CD4-positive, alpha-beta T cell (primary cell): Measurements from ENCODE around the gene HLA-DRB1. TPM values are rescaled to one million over a fixed set of nuclear protein-coding genes. Genes with fewer than 3 reads are reported as not detected.
"Not testable (repeated sequence)": the region's sequence is repeated elsewhere in the genome, so short reads cannot be mapped to it uniquely, and the experiment has no call there.

Experiments
- ATAC-seq: fragments of 200-7000 bp; cut with Tn5 transposase; one replicate; pipeline ENCODE4 v1.10.0; 2022; ENCODE audit warnings: mild to moderate bottlenecking; ENCODE audit not compliant: poor library complexity
- CTCF ChIA-PET: fragments of 350-600 bp; sonication (Branson Sonifier 250); formaldehyde crosslinking; loops from one replicate; lab custom pipeline; 2021; ENCODE audit warnings: antibody characterized with exemption, inconsistent platforms; lab: Charles Lee
- POLR2A ChIA-PET: fragments of 350-600 bp; sonication (Branson Sonifier 250); formaldehyde crosslinking; loops from one replicate; lab custom pipeline; 2021; ENCODE audit warnings: antibody characterized with exemption, inconsistent platforms; lab: Charles Lee
- DNase-seq, 14 experiments: peaks; one replicate each; pipeline ENCODE4 v3.0.0-alpha.2; 2013 to 2020; ENCODE audit warnings: mixed read lengths in 2 of 14
- H3K27ac ChIP-seq, 2 donors: one replicate each; pipeline versions ENCODE4 v1.5.1 to v1.7.0; 2013; ENCODE audit warnings: low read length in 2 of 2, low read depth in 1 of 2, mild to moderate bottlenecking in 1 of 2
- H3K27me3 ChIP-seq, 2 experiments: 1 replicate in 1 of 2; 2 replicates in 1 of 2; pipeline versions ENCODE4 v1.6.1 to v1.7.0; 2013; ENCODE audit warnings: low read length in 2 of 2, control low read depth in 1 of 2, mild to moderate bottlenecking in 1 of 2, moderate library complexity in 1 of 2; ENCODE audit not compliant: insufficient read depth in 2 of 2, control insufficient read depth in 1 of 2
- H3K36me3 ChIP-seq: one replicate; pipeline ENCODE4 v1.6.1; 2013; ENCODE audit warnings: low read length, control low read depth; ENCODE audit not compliant: insufficient read depth
- H3K4me1 ChIP-seq: one replicate; pipeline ENCODE4 v1.6.1; 2013; ENCODE audit warnings: low read length, control low read depth; ENCODE audit not compliant: insufficient read depth
- H3K4me3 ChIP-seq: one replicate; pipeline ENCODE4 v1.5.1; 2013; ENCODE audit warnings: mild to moderate bottlenecking, low read length, moderate library complexity
- H3K9me3 ChIP-seq, 2 experiments: 1 replicate in 1 of 2; 2 replicates in 1 of 2; pipeline versions ENCODE4 v1.6.1 to v1.7.0; 2013; ENCODE audit warnings: low read length in 2 of 2, mild to moderate bottlenecking in 2 of 2, control low read depth in 1 of 2, moderate library complexity in 1 of 2; ENCODE audit not compliant: control insufficient read depth in 1 of 2, insufficient read depth in 1 of 2
- H3K27ac Mint-ChIP-seq: one replicate; pipeline ENCODE4 v1.8.0; 2020; ENCODE audit warnings: mixed read lengths
- H3K27me3 Mint-ChIP-seq: one replicate; pipeline ENCODE4 v1.8.0; 2021; ENCODE audit warnings: mixed read lengths
- H3K36me3 Mint-ChIP-seq: one replicate; pipeline ENCODE4 v1.8.0; 2021; ENCODE audit warnings: low read depth, mixed read lengths
- H3K4me1 Mint-ChIP-seq: one replicate; pipeline ENCODE4 v1.8.0; 2021; ENCODE audit warnings: low read depth, mixed read lengths
- H3K4me3 Mint-ChIP-seq: one replicate; pipeline ENCODE4 v1.8.0; 2020; ENCODE audit warnings: mild to moderate bottlenecking, mixed read lengths
- H3K9me3 Mint-ChIP-seq: one replicate; pipeline ENCODE4 v1.8.0; 2020; ENCODE audit warnings: mixed read lengths
- CTCF ChIP-seq: fragments of 200-600 bp; IDR thresholded peaks from one replicate; pipeline ENCODE4 v1.8.0; 2022; ENCODE audit warnings: antibody characterized with exemption, mild to moderate bottlenecking
- intact Hi-C, 2 experiments: fragments of 100-400 bp; cut with DNase I in 1 of 2; cut with micrococcal nuclease in 1 of 2; formaldehyde crosslinking; loops; one replicate each; pipeline versions ENCODE4 v1.15.1 to v1.9.0; 2023 to 2025; cut with DNase I, micrococcal nuclease
- total RNA-seq, 174 experiments: library from RNA in 2 of 174; stranded (reverse) in 2 of 174; gene quantifications; one replicate each; pipeline ENCODE4 v1.2.3 and lab custom pipeline; 2021 to 2026

HLA-DRB1 gene
- total RNA-seq, 2 experiments from 2014 or later = 31.3 to 33.6 TPM

GRCh38 chr6:32581315-32582095, 8.1 kb downstream of the HLA-DRB1 start:
- intact Hi-C loops = loop anchor here in 1 of 2 experiments (2.0 kb wide), 1 partner anchor 29 kb away; no protein-coding TSS in a partner anchor
- no peak overlapping the region for H3K27ac Mint-ChIP-seq
- H3K27ac ChIP-seq = no peak overlapping the region

GRCh38 chr6:32580593-32580992, 9.1 kb downstream of the HLA-DRB1 start:
- no peaks in the 10 kb centered on the region for H3K27me3 Mint-ChIP-seq
- Histone ChIP-seq H3K27ac (no peak overlapping the region), H3K27me3 (no peaks in the 10 kb centered on the region), H3K9me3 (no peaks in the 10 kb centered on the region), H3K4me1 (peaks cover 3% of the 10 kb centered on the region), H3K36me3 (no peaks in the 10 kb centered on the region), H3K4me3 (no peak overlapping the region)
- no peak for TF ChIP-seq CTCF
- no peak overlapping the region for H3K4me3 Mint-ChIP-seq
- H3K36me3 Mint-ChIP-seq = no peaks in the 10 kb centered on the region
- H3K4me1 Mint-ChIP-seq = peaks cover 18% of the 10 kb centered on the region
- no peak for DNase-seq
- no peak overlapping the region for H3K27ac Mint-ChIP-seq
- POLR2A ChIA-PET = no interaction called here
- CTCF ChIA-PET = no interaction called here
- no peak for ATAC-seq
- intact Hi-C loops = no loop called here
- H3K9me3 Mint-ChIP-seq = no peaks in the 10 kb centered on the region

More at GRCh38 chr6:32581315-32582095, 8.1 kb downstream of the HLA-DRB1 start:
- Histone ChIP-seq H3K4me3 (no peak overlapping the region), H3K36me3 (no peaks in the 10 kb centered on the region), H3K27me3 (no peaks in the 10 kb centered on the region), H3K4me1 (peaks cover 3% of the 10 kb centered on the region), H3K9me3 (no peaks in the 10 kb centered on the region)
- H3K27me3 Mint-ChIP-seq = no peaks in the 10 kb centered on the region
- DNase-seq (no peak), ATAC-seq (no peak)
- no peak for TF ChIP-seq CTCF
- no peak overlapping the region for H3K4me3 Mint-ChIP-seq
- H3K4me1 Mint-ChIP-seq = peaks cover 18% of the 10 kb centered on the region
- no peaks in the 10 kb centered on the region for H3K9me3 Mint-ChIP-seq
- POLR2A ChIA-PET = no interaction called here
- CTCF ChIA-PET = no interaction called here
- H3K36me3 Mint-ChIP-seq = no peaks in the 10 kb centered on the region

- Mint-ChIP-seq H3K9me3 (no peaks in the 10 kb centered on the region), H3K36me3 (no peaks in the 10 kb centered on the region), H3K4me1 (peaks cover 15% of the 10 kb centered on the region), H3K27ac (no peak overlapping the region), H3K4me3 (no peak overlapping the region), H3K27me3 (no peaks in the 10 kb centered on the region)
- POLR2A ChIA-PET = no interaction called here
- H3K4me3 ChIP-seq = no peak overlapping the region
- no peaks in the 10 kb centered on the region for H3K36me3 ChIP-seq
- no peaks in the 10 kb centered on the region for H3K27me3 ChIP-seq
- H3K4me1 ChIP-seq = peaks cover 3% of the 10 kb centered on the region
- DNase-seq (no peak), ATAC-seq (no peak)
- no peaks in the 10 kb centered on the region for H3K9me3 ChIP-seq
- intact Hi-C loops = no loop called here
- CTCF ChIA-PET = no interaction called here
- TF ChIP-seq CTCF = no peak
- no peak overlapping the region for H3K27ac ChIP-seq
These were observed 10.7 kb downstream of the HLA-DRB1 start for GRCh38 chr6:32578962-32579361.

- intact Hi-C loops, H3K4me1 ChIP-seq, H3K9me3 ChIP-seq, H3K9me3 Mint-ChIP-seq, H3K4me3 Mint-ChIP-seq, H3K36me3 Mint-ChIP-seq, H3K27me3 ChIP-seq, H3K4me3 ChIP-seq, H3K27ac ChIP-seq, H3K27me3 Mint-ChIP-seq, CTCF ChIA-PET, ATAC-seq, H3K4me1 Mint-ChIP-seq, H3K36me3 ChIP-seq, DNase-seq, H3K27ac Mint-ChIP-seq, POLR2A ChIA-PET: not testable (repeated sequence)
These were observed 12.2 kb downstream of the HLA-DRB1 start for GRCh38 chr6:32577493-32577892.
